K562 treated with DMSO at 1 percent for 12 hours (cell line): ENCODE data around the gene CERS6. TPM values are rescaled to one million over a fixed set of nuclear protein-coding genes. Genes with fewer than 3 reads are reported as not detected.

Source experiments
- total RNA-seq: library from RNA; unstranded; fragments of 300-600 nt; gene quantifications from 2 replicates; pipeline ENCODE4 v1.2.3, GENCODE V29; 2022; ENCODE audit not compliant: insufficient read depth

CERS6 gene
- 2.8 and 9.3 TPM in 2 replicates for total RNA-seq

GRCh38 chr2:168455645-168456520 is at the start of gene CERS6:
CERS6 (plus strand) TSS chr2:168456272; CDS start chr2:168456449, 177 bp downstream.

GRCh38 chr2:168801961-168802858 is 346.1 kb downstream of the CERS6 start, which contains the start of gene NOSTRIN:
NOSTRIN (plus strand) TSS chr2:168802637; CDS start chr2:168802647, 10 bp downstream.

Other genes with a start within 250 kb of the CERS6 start
- gene STK39, start 208.7 kb upstream of the CERS6 start, total RNA-seq, result 0.42 and 1.2 TPM in 2 replicates